HEK293 (cell line): Measurements from ENCODE around the gene RTN4RL2.

Source experiments
- TCF7L2 ChIP-seq: IDR thresholded peaks from 2 replicates; pipeline ENCODE4 v1.6.1; 2011; ENCODE audit warnings: low read depth, mild to moderate bottlenecking, inconsistent platforms, low read length, moderate library complexity, borderline replicate concordance
- YY1 ChIP-seq: fragments of 450-650 bp; formaldehyde crosslinking; IDR thresholded peaks from 2 replicates; pipeline ENCODE4 v1.5.1; 2018; ENCODE audit warnings: missing biosample characterization, missing genetic modification characterization
- ZBTB21 ChIP-seq: fragments of 450-650 bp; formaldehyde crosslinking; IDR thresholded peaks from 2 replicates; pipeline ENCODE4 v1.5.1; 2017; ENCODE audit warnings: missing biosample characterization, missing genetic modification characterization
- ZNF10 ChIP-seq: fragments of 450-650 bp; formaldehyde crosslinking; IDR thresholded peaks from 2 replicates; pipeline ENCODE4 v1.5.1; 2017; ENCODE audit warnings: missing biosample characterization, missing genetic modification characterization
- ZNF155 ChIP-seq: fragments of 450-650 bp; formaldehyde crosslinking; IDR thresholded peaks from 2 replicates; pipeline ENCODE4 v1.5.1; 2016; ENCODE audit warnings: missing biosample characterization, missing genetic modification characterization
- ZNF302 ChIP-seq: fragments of 450-650 bp; formaldehyde crosslinking; IDR thresholded peaks from 2 replicates; pipeline ENCODE4 v1.5.1; 2016; ENCODE audit warnings: missing biosample characterization, missing genetic modification characterization, low read depth
- ZNF488 ChIP-seq: fragments of 450-650 bp; formaldehyde crosslinking; IDR thresholded peaks from 2 replicates; pipeline ENCODE4 v1.5.1; 2016; ENCODE audit warnings: missing biosample characterization, missing genetic modification characterization
- ZNF555 ChIP-seq: fragments of 450-650 bp; formaldehyde crosslinking; conservative IDR thresholded peaks from 2 replicates; pipeline ENCODE4 v1.5.1; 2017; ENCODE audit warnings: missing biosample characterization, mild to moderate bottlenecking, missing genetic modification characterization, inconsistent platforms
- ZNF843 ChIP-seq: fragments of 450-650 bp; formaldehyde crosslinking; IDR thresholded peaks from 2 replicates; pipeline ENCODE4 v1.5.1; 2016; ENCODE audit warnings: missing biosample characterization, missing genetic modification characterization
- TF ChIP-seq, protein P1 (sequence below): fragments of 450-650 bp; formaldehyde crosslinking; IDR thresholded peaks from 2 replicates; pipeline ENCODE4 v1.5.1; 2016; ENCODE audit warnings: missing biosample characterization, missing genetic modification characterization

GRCh38 chr11:57467508-57468157, 7.3 kb downstream of the RTN4RL2 start:
- no peak for TF ChIP-seq ZNF302 (tag by site-specific recombination)
- no peak for TF ChIP-seq YY1 (tag by site-specific recombination)
- TF ChIP-seq, protein P1, sequence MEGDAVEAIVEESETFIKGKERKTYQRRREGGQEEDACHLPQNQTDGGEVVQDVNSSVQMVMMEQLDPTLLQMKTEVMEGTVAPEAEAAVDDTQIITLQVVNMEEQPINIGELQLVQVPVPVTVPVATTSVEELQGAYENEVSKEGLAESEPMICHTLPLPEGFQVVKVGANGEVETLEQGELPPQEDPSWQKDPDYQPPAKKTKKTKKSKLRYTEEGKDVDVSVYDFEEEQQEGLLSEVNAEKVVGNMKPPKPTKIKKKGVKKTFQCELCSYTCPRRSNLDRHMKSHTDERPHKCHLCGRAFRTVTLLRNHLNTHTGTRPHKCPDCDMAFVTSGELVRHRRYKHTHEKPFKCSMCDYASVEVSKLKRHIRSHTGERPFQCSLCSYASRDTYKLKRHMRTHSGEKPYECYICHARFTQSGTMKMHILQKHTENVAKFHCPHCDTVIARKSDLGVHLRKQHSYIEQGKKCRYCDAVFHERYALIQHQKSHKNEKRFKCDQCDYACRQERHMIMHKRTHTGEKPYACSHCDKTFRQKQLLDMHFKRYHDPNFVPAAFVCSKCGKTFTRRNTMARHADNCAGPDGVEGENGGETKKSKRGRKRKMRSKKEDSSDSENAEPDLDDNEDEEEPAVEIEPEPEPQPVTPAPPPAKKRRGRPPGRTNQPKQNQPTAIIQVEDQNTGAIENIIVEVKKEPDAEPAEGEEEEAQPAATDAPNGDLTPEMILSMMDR (tag by site-specific recombination), result no peak
- TF ChIP-seq ZNF843 (tag by site-specific recombination), result no peak
- TF ChIP-seq ZNF155 (tag by site-specific recombination), result no peak
- TF ChIP-seq ZNF10 (tag by site-specific recombination), result no peak
- no peak for TF ChIP-seq ZNF488 (tag by site-specific recombination)
- TF ChIP-seq ZNF555 (tag by site-specific recombination), result no peak
- TF ChIP-seq TCF7L2, result no peak
- no peak for TF ChIP-seq ZBTB21 (tag by site-specific recombination)
